PFSK-1 (cell line): ENCODE data around the gene ANKRD1.

ENCODE experiments used
- FOXP2 ChIP-seq: optimal IDR thresholded peaks from 2 replicates; pipeline ENCODE3; 2011; ENCODE audit warnings: borderline replicate concordance, control low read depth, inconsistent platforms; ENCODE audit not compliant: insufficient read depth; ENCODE audit errors: extremely low read length, extremely low read depth
- POLR2AphosphoS5 ChIP-seq: IDR thresholded peaks from 2 replicates; pipeline ENCODE4 v1.6.1; 2012; ENCODE audit warnings: low read depth, mild to moderate bottlenecking, control low read depth, low read length, moderate library complexity
- SIN3A ChIP-seq: IDR thresholded peaks from 2 replicates; pipeline ENCODE4 v1.6.1; 2012; ENCODE audit warnings: mild to moderate bottlenecking, low read length, moderate library complexity, borderline replicate concordance; ENCODE audit not compliant: insufficient read depth
- TAF1 ChIP-seq: IDR thresholded peaks from 2 replicates; pipeline ENCODE4 v1.6.1; 2012; ENCODE audit warnings: low read length, control low read depth, borderline replicate concordance; ENCODE audit not compliant: insufficient read depth
- TF ChIP-seq, protein P1 (sequence below), 2 experiments: IDR thresholded peaks; 2 replicates each; pipeline versions ENCODE4 v1.6.1 to v1.8.0; 2011 to 2012; ENCODE audit warnings: low read depth in 2 of 2, low read length in 2 of 2, control low read depth in 1 of 2, inconsistent platforms in 1 of 2, mild to moderate bottlenecking in 1 of 2, moderate library complexity in 1 of 2; ENCODE audit not compliant: insufficient read depth in 1 of 2

ANKRD1 gene

DNA sequence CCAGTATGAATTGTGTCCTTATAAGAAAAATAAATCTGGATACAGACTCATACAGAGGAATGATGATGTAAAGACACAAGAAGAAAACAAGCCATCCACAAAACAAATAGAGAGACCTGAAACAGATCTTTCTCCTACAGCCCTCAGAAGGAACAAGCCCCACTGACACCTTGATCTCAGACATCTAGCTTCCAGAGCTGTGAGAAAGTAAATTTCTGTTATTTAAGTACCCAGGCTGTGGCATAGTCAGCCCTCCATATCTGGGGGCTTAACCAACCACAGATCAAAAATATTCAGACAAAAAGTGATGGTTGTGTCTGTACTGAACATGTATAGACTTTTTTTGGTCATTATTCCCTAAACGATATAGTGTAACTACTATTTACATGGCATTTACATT, 23.9 kb upstream of the ANKRD1 start:
- TF ChIP-seq FOXP2: no peak
- no peak for TF ChIP-seq POLR2AphosphoS5

DNA sequence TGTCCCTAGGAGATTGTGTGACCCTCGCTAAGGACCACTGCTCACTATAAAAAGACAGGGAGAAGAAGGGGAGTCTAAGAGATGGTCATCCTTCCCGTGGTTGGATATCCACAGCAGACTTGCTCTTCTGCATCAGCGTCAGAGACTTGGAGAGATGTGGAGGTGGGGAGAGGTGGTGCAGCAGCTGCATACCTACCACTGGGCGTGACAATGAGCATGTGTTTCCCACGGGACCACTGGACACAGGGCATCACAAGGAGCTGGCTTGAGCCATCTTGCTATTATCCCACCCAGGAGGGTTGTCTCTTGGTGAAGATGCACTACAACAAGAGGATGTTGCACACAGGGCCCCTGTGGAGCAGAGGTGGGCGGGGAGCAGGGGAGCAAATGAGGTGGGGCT, 18.8 kb upstream of the ANKRD1 start:
- TF ChIP-seq TAF1: no peak
- no peak for TF ChIP-seq POLR2AphosphoS5
- no peak for TF ChIP-seq SIN3A

DNA sequence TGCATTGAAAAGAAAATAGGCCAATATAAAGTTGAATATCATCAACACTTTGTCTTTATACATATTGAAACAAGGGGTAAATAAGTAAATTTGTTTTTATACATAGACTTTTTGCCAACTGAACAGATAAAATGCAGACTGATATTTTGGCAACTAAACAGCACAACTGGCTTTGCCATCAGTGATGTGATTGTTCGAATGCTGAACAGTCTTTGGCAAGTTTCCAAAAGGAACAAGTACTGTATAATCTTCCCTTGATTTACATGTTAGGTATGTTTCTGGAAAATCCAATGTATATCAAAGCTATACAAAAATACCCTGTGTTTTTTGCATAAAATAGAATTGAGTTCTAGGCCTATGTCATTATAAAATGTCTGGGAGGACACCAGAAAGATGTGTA, 18.2 kb upstream of the ANKRD1 start:
- TF ChIP-seq POLR2AphosphoS5: no peak
- TF ChIP-seq, protein P1, sequence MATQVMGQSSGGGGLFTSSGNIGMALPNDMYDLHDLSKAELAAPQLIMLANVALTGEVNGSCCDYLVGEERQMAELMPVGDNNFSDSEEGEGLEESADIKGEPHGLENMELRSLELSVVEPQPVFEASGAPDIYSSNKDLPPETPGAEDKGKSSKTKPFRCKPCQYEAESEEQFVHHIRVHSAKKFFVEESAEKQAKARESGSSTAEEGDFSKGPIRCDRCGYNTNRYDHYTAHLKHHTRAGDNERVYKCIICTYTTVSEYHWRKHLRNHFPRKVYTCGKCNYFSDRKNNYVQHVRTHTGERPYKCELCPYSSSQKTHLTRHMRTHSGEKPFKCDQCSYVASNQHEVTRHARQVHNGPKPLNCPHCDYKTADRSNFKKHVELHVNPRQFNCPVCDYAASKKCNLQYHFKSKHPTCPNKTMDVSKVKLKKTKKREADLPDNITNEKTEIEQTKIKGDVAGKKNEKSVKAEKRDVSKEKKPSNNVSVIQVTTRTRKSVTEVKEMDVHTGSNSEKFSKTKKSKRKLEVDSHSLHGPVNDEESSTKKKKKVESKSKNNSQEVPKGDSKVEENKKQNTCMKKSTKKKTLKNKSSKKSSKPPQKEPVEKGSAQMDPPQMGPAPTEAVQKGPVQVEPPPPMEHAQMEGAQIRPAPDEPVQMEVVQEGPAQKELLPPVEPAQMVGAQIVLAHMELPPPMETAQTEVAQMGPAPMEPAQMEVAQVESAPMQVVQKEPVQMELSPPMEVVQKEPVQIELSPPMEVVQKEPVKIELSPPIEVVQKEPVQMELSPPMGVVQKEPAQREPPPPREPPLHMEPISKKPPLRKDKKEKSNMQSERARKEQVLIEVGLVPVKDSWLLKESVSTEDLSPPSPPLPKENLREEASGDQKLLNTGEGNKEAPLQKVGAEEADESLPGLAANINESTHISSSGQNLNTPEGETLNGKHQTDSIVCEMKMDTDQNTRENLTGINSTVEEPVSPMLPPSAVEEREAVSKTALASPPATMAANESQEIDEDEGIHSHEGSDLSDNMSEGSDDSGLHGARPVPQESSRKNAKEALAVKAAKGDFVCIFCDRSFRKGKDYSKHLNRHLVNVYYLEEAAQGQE (IDR thresholded peaks at IDR 0.05; ENCODE audit: insufficient read depth in 1 of 2, low read depth in 2 of 2, low read length in 2 of 2): no peak
- no peak for TF ChIP-seq FOXP2
- TF ChIP-seq SIN3A: no peak
- TF ChIP-seq TAF1: no peak

DNA sequence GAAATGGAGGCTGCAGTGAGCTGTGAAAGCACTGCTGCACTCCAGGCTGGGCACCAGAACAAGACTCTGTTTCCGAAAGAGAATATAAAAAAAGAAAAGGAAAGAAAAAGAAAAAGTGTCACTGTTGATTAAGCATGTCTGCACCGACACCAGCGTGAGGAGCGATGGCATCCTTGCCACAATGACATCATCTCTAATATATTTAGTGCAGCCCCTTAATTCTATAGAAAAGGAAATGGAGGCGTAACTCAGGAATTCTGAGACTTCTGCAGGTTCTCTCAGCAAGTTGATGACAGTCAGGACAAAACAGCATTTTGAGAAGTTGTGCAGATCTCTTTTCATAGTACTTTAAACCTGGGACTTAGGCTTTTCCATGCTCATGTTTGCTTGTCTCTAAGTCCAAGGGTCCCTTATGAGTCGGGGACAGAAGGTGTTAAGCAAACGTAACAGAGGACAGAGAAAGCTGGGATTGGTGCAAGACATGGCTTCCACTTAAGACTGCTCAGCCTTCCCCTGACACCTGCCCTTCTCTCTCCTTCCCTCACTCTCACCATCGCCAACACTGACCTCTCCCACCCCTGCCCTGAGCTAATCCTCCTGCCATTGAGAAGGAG, 16.9 kb upstream of the ANKRD1 start:
- TF ChIP-seq, protein P1 (IDR thresholded peaks at IDR 0.05; ENCODE audit: insufficient read depth in 1 of 2, low read depth in 2 of 2, low read length in 2 of 2): no peak
- no peak for TF ChIP-seq POLR2AphosphoS5
- no peak for TF ChIP-seq SIN3A
- TF ChIP-seq FOXP2: no peak
- no peak for TF ChIP-seq TAF1

DNA sequence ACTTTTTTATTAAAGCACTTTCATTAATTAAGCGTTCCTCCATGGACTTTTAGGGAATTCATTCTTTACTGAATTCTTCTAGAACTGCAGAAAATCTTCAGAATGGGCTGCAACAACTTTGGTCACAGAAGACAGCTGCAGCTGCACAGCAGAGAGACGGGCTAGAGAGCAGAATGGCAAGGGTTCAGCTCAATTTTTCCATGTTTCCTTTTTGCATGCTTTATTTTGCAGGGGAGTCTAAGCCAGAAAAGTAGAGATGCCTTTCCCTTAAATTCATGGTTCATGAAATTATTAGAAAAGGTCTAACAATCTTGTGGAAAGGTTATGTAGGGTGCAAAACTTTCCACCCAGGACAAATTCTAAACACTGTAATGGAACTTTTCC, 15.4 kb upstream of the ANKRD1 start:
- TF ChIP-seq FOXP2 (no peak), POLR2AphosphoS5 (no peak), TAF1 (no peak), SIN3A (no peak)
- TF ChIP-seq, protein P1 (IDR thresholded peaks at IDR 0.05; ENCODE audit: insufficient read depth in 1 of 2, low read depth in 2 of 2, low read length in 2 of 2): no peak

DNA sequence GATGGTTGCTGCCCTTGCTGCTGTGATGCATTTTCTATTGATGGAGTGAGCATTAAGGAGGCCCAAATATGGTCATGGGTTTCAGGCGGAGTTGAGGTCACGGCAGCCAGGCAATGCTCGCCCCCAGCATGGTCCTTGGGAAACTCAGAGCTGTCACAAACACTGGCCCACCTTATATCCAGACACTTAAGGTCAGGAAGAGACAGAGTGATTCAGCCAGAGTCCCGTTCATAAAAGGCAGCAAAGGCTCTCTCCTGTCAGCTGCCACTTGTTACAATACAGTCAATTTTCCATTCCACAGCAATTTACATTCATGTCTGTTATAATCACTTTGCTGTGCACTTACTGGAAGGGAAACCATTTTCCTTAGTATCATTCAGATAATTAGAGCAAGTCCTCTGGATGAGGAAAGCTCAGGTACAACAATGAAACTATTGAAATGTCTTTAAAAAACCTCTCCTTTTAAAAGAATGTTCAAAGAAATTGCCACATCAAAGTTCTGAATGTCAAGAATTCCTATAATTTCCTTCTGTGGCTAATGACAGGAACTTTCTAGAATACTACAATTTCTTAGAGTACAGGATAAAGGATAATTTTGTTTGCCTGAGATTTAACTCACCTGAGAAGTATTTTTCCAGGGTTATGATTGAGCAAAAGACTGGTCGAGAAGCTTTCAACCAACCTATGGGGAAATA, 14.8 kb upstream of the ANKRD1 start:
- no peak for TF ChIP-seq TAF1
- no peak for TF ChIP-seq FOXP2
- no peak for TF ChIP-seq SIN3A
- TF ChIP-seq POLR2AphosphoS5: no peak
- TF ChIP-seq, protein P1 (IDR thresholded peaks at IDR 0.05; ENCODE audit: insufficient read depth in 1 of 2, low read depth in 2 of 2, low read length in 2 of 2): no peak
